Sigmoid colon (tissue), 7 donors: Measurements from ENCODE around the gene LRRC7. TPM values are rescaled to one million over a fixed set of nuclear protein-coding genes. Genes with fewer than 3 reads are reported as not detected.

Experiments used
- DNase-seq: peaks from one replicate; pipeline ENCODE4 v3.0.0-alpha.2; 2019
- H3K27ac ChIP-seq, 4 donors: fragments of 200-600 bp; sonication (generic); one replicate each; pipeline ENCODE4 v1.5.1; 2016 to 2019; ENCODE audit warnings: mild to moderate bottlenecking in 1 of 4
- H3K27me3 ChIP-seq, 3 donors: fragments of 200-600 bp; sonication (generic); one replicate each; pipeline ENCODE4 v1.5.1; 2019; ENCODE audit warnings: mild to moderate bottlenecking in 1 of 3
- H3K36me3 ChIP-seq, 4 donors: fragments of 200-600 bp; sonication (generic); one replicate each; pipeline ENCODE4 v1.5.1; 2016 to 2019
- H3K4me1 ChIP-seq, 4 donors: fragments of 200-600 bp; sonication (generic); one replicate each; pipeline ENCODE4 v1.5.1; 2017 to 2019
- H3K4me3 ChIP-seq, 4 donors: fragments of 200-600 bp; sonication (generic); one replicate each; pipeline ENCODE4 v1.5.1; 2017 to 2019; ENCODE audit warnings: mild to moderate bottlenecking in 2 of 4, moderate library complexity in 1 of 4
- H3K9me3 ChIP-seq, 4 donors: fragments of 200-600 bp in 3 of 4; sonication (generic) in 3 of 4; one replicate each; pipeline versions ENCODE4 v1.5.1 to v1.6.1; 2013 to 2019
- EP300 ChIP-seq, 4 donors: sonication (generic); formaldehyde crosslinking; IDR thresholded peaks; one replicate each; pipeline ENCODE4 v1.6.1; 2017; ENCODE audit warnings: antibody characterized with exemption in 4 of 4
- POLR2A ChIP-seq, 2 donors: fragments of 450-650 bp; IDR thresholded peaks; one replicate each; pipeline ENCODE4 v1.6.1; 2016; ENCODE audit warnings: antibody characterized with exemption in 2 of 2, mild to moderate bottlenecking in 2 of 2, moderate library complexity in 2 of 2
- POLR2AphosphoS5 ChIP-seq, 4 donors: sonication (generic); formaldehyde crosslinking; IDR thresholded peaks; one replicate each; pipeline ENCODE4 v1.6.1; 2017; ENCODE audit warnings: antibody characterized with exemption in 4 of 4
- WGBS, 2 donors: extraction: QIAGEN DNeasy Blood & Tissue Kit; methylation state at CpG; one replicate each; pipeline ENCODE4 v1.1.7; 2013; 5-methylcytosine and 5-hydroxymethylcytosine counted together
- intact Hi-C: fragments of 100-400 bp; cut with DNase I; formaldehyde crosslinking; loops from one replicate; pipeline ENCODE4 v1.15.1; 2023
- polyA plus RNA-seq, 3 donors: library from polyadenylated mRNA; stranded (reverse); fragments of 200-250 nt; gene quantifications; one replicate each; pipeline ENCODE4 v1.2.3, GENCODE V29; 2013
- total RNA-seq, 4 donors: library from RNA; depleted of rRNA; stranded (reverse); fragments of >200 nt; gene quantifications; one replicate each; pipeline ENCODE4 v1.1.0, GENCODE V29; 2016
- TF ChIP-seq, protein P1 (sequence below), 4 experiments: fragments of 450-650 bp in 3 of 4; fragments of 200-600 bp in 1 of 4; IDR thresholded peaks; one replicate each; pipeline ENCODE4 v1.5.1; 2016 to 2019; ENCODE audit warnings: antibody characterized with exemption in 4 of 4, mild to moderate bottlenecking in 3 of 4, moderate library complexity in 2 of 4
- donor health status: healthy with polysubstance abuse.
- donor health status: Bipolar disorder and iron deficiency.
- donor health status: healthy.

LRRC7 gene
- total and polyA plus RNA-seq, 7 donors, result 0.16 to 1.9 (median 0.41) TPM; not detected in 2

DNA sequence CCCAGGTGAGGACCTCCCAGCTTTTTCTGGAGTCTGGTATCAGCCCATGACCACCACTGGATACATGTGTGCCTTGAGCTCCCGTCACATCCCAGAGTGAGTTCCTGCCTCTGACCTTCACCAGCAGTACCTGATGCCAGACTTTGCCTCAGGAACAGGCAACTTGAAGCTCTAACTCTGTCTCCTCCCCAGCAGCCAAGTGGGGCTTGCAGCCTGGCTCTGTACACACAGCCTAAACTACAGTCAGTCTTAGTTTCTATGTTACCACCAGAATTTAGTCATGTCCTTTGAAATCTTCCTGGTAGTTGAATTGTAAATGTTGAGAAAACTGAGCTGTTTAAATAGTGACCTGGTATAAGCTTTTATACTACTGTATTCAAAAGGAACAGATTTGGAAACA, 431.1 kb downstream of the LRRC7 start:
- H3K27ac ChIP-seq, result no peak overlapping the region
- no peaks in the 10 kb centered on the region for H3K27me3 ChIP-seq
- no peaks in the 10 kb centered on the region for H3K9me3 ChIP-seq
- no peak overlapping the region for H3K4me3 ChIP-seq
- WGBS, 2 donors, result 78 to 85% methylated on average over 1 of the region's 1 CpG
- H3K36me3 ChIP-seq, result no peaks in the 10 kb centered on the region
- TF ChIP-seq EP300 (IDR thresholded peaks at IDR 0.05) (no peak), POLR2A (IDR thresholded peaks at IDR 0.05) (no peak), POLR2AphosphoS5 (IDR thresholded peaks at IDR 0.05) (no peak)
- TF ChIP-seq, protein P1, sequence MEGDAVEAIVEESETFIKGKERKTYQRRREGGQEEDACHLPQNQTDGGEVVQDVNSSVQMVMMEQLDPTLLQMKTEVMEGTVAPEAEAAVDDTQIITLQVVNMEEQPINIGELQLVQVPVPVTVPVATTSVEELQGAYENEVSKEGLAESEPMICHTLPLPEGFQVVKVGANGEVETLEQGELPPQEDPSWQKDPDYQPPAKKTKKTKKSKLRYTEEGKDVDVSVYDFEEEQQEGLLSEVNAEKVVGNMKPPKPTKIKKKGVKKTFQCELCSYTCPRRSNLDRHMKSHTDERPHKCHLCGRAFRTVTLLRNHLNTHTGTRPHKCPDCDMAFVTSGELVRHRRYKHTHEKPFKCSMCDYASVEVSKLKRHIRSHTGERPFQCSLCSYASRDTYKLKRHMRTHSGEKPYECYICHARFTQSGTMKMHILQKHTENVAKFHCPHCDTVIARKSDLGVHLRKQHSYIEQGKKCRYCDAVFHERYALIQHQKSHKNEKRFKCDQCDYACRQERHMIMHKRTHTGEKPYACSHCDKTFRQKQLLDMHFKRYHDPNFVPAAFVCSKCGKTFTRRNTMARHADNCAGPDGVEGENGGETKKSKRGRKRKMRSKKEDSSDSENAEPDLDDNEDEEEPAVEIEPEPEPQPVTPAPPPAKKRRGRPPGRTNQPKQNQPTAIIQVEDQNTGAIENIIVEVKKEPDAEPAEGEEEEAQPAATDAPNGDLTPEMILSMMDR (IDR thresholded peaks at IDR 0.05), result no peak
- no peak for DNase-seq
- intact Hi-C loops, result no loop called here
- H3K4me1 ChIP-seq, result peaks cover 0 to 5% (median 0%) of the 10 kb centered on the region in 4 donors

DNA sequence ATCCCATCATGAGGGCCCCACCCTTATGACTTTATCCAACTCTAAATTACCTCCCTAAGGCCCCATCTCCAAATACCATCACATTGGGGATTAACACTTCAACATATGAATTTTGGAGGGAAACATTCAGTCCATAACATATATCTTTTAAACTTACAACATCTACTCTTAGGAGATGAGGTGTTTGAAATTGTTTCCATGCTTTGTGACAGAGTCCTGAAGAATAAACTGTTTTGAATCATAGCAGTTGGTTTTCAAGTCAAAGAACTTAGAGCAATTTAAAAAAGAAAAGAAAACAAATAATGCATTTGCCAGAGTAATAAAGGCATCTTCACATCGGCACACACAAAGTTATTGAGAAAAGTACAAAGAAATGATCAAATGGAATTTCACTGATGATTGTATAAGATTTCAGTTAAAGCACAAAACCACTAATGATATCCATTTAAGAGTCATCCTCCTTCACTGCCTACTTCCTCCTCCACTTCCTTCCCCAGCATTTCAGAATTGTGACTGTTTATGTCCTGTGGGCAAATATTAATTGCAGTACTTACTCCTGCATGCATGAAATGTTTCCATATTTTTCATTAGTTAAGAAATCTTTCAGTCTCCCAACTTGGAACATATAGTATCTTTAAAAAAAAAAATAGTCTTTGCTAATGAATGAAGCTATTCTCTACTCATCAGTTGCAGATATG, 435.6 kb downstream of the LRRC7 start:
- no peaks in the 10 kb centered on the region for H3K27me3 ChIP-seq
- no peak overlapping the region for H3K4me3 ChIP-seq
- 50 to 77% methylated on average over 1 of the region's 1 CpG for whole genome bisulfite sequencing, 2 donors
- H3K9me3 ChIP-seq, result no peaks in the 10 kb centered on the region
- H3K27ac ChIP-seq, result no peak overlapping the region
- TF ChIP-seq POLR2A (IDR thresholded peaks at IDR 0.05), result no peak
- TF ChIP-seq, protein P1 (IDR thresholded peaks at IDR 0.05), result no peak
- no peak for TF ChIP-seq EP300 (IDR thresholded peaks at IDR 0.05)
- TF ChIP-seq POLR2AphosphoS5 (IDR thresholded peaks at IDR 0.05), result no peak
- no peaks in the 10 kb centered on the region for H3K4me1 ChIP-seq
- no peaks in the 10 kb centered on the region for H3K36me3 ChIP-seq
- DNase-seq, result no peak
- intact Hi-C loops, result no loop called here

DNA sequence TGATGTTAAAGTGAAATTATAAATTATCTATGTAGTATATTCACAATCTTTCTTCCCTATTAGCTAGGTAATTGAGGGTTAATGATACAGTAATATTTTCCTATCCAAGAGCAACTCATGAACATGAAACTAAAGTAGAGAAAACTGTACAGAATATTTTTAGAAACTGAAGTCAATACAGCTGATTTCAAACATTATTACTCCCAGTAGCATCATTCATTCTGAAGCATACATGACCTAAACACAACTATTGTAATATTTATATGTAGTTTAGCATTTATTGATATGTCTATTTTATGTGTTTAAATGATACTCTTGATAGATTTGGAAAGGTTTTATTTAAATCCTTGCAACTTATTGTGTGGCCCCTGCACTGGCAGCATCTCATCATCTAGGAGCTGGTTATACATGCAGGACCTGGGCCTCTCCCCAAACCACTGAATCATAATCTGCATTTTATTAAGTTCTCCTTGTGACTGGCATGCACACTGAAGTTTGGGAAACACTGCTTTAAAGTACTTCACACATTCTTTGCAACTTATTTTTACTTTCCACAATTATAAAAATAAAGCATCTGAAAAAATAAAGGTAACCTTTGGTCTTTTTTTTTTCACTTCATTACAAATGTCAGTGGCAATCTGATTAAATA, 437.8 kb downstream of the LRRC7 start:
- no peak for DNase-seq
- TF ChIP-seq POLR2A (IDR thresholded peaks at IDR 0.05), result no peak
- TF ChIP-seq POLR2AphosphoS5 (IDR thresholded peaks at IDR 0.05), result no peak
- no peak for TF ChIP-seq EP300 (IDR thresholded peaks at IDR 0.05)
- TF ChIP-seq, protein P1 (IDR thresholded peaks at IDR 0.05), result no peak
- H3K4me1 ChIP-seq, result no peaks in the 10 kb centered on the region
- no peak overlapping the region for H3K4me3 ChIP-seq
- intact Hi-C loops, result no loop called here
- no peaks in the 10 kb centered on the region for H3K9me3 ChIP-seq
- no peak overlapping the region for H3K27ac ChIP-seq
- no peaks in the 10 kb centered on the region for H3K36me3 ChIP-seq
- H3K27me3 ChIP-seq, result no peaks in the 10 kb centered on the region

DNA sequence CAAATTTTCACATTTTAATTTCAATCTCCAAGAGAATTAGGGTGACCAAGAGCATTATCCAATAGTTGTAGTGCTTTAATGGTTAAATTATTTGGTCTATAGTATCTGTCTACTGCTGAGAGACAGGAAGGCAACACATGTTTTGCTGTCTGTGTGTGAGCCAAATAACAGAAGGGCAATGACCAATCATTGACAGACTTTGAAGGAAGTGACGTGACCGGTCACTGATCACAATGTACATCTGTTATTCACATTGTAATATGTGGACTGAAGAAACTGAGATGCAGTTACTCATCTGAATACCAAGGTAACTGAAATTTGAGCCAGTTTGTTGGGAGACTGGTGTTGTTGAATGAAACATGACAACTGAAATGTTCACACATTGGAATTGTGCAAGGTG, 440.9 kb downstream of the LRRC7 start:
- no peak for TF ChIP-seq EP300 (IDR thresholded peaks at IDR 0.05)
- TF ChIP-seq, protein P1 (IDR thresholded peaks at IDR 0.05), result no peak
- no peak for TF ChIP-seq POLR2AphosphoS5 (IDR thresholded peaks at IDR 0.05)
- TF ChIP-seq POLR2A (IDR thresholded peaks at IDR 0.05), result no peak
- Histone ChIP-seq H3K27ac (no peak overlapping the region), H3K27me3 (no peaks in the 10 kb centered on the region), H3K36me3 (no peaks in the 10 kb centered on the region), H3K4me3 (no peak overlapping the region), H3K4me1 (no peaks in the 10 kb centered on the region), H3K9me3 (no peaks in the 10 kb centered on the region)
- 57 to 80% methylated on average over 2 of the region's 2 CpGs for WGBS, 2 donors
- intact Hi-C loops, result no loop called here
- DNase-seq, result no peak
